RCC 7860 (cell line): Measurements from ENCODE around the gene JKAMP.
"Not testable (repeated sequence)": the region's sequence is repeated elsewhere in the genome, so short reads cannot be mapped to it uniquely, and the experiment has no call there.

Experiments
- DNase-seq: peaks from one replicate; pipeline ENCODE4 v3.0.0-alpha.2; 2015; ENCODE audit warnings: low spot score
- FAIRE-seq: peaks from 2 replicates; lab custom pipeline; 2012; peaks lifted over from hg19 to GRCh38; lab: Jason Lieb, UNC

JKAMP gene

DNA sequence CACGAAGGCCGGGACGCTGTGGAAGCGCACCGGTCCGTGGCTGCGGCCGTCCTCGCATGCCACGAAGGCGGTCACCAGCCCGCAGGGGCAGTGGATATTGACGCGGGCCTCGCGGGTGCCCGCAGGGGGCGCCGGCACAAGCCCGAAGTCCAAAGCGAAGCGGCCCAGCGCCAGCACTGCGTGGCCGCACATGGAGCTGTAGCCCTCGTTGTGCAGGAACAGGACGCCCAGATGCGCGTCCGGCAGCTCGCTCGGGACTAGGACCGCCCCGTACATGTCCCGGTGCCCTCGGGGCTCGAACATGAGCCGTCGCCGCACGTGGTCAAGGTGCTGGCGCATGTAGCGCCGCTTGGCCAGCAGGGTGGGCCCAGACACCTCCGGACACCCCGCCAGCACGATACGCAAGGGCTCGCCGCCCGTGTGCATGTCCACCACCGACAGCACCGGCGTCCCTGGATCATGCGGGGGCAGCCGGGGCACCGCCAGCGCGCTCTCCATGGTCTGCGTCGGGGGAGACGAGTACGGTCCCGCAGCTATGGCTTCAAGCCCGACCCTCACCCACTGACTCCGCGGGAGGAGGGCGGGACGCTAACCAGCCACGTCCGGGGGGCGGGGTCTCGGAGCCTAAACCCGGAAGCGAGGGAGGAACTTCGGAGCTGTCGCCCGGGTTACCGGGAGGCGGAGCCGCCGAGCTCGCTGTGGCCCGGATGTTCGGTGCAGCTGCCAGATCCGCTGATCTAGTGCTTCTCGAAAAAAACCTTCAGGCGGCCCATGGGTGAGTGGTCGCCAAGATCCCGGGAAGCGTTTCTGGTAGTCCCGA lies at the start of gene JKAMP, which contains the start of gene L3HYPDH:
Gene JKAMP (plus strand): TSS at position 699 of the 820 bp plus-strand sequence. CDS start 73 bp downstream, at position 772.
Gene L3HYPDH (minus strand): TSS at position 590 of the 820 bp plus-strand sequence. CDS start 92 bp downstream, at position 498.
- DNase-seq, result peak; percentile 73
- no peak for FAIRE-seq

DNA sequence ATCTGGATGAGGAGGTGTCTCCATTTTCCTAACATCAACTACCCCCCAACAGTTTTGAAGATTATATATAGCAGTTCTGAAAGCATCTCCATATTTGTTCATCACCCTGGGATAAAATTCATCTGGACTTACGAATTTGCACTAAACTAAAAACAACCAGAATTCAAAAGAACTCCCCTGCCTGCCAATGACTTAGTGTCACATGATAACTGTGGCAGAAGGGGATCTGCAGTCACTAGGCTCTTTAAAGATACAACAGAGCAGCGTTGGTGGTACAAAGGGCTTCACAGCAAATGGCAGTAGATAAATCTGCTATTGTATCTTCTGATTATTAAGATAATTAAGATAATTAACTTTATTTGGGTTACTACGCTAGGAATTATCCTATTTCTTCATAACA lies 49.2 kb upstream of the JKAMP start:
- DNase-seq (no peak), FAIRE-seq (no peak)

GRCh38 chr14:59435987-59436386 lies 48.3 kb upstream of the JKAMP start:
- DNase-seq, result no peak
- FAIRE-seq, result no peak

GRCh38 chr14:59438195-59438647 lies 46.1 kb upstream of the JKAMP start:
- FAIRE-seq, result no peak
- no peak for DNase-seq

- FAIRE-seq (no peak), DNase-seq (no peak)
Measured at GRCh38 chr14:59439256-59439965, 44.9 kb upstream of the JKAMP start.

GRCh38 chr14:59448673-59449072 lies 35.6 kb upstream of the JKAMP start:
- DNase-seq, FAIRE-seq: not testable (repeated sequence)

DNA sequence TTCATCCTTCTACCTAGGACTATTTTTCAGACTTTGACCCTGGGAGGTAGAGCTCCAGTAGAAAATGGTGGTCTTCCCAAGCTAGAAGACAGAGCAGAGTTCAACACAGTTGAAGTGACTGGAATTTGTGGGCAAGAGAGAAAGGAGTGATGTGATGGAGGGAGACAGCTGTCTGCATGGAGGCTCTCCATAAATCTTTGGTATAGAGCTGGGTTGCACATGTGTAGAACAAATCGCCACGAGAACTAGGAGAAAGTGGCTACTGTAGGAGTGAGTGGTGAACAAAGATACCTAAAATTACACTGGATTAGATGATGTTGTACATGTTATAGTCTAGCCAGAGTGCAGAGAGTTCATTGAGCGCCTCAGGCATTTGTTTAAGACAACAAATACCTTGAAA lies 33.6 kb upstream of the JKAMP start:
- no peak for FAIRE-seq
- no peak for DNase-seq

DNA sequence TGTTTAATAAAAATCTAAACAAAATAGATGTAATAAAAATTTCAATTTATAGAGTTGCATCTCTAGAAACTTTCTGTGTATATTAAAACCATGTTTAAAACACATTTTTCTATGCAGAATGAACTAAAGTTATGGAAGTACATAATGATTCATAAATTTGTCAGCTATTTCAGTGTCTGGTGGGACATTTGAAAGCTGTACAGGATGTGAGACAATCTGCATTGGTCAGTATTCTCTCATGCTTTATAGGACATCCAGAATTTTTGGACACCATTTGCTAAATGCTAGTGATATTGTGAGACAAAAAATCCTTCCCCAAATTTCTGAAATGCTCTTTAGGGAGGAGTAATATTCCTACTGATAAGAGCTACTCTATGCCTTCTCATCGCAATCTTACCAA lies 32.5 kb upstream of the JKAMP start:
- FAIRE-seq, result no peak
- no peak for DNase-seq

DNA sequence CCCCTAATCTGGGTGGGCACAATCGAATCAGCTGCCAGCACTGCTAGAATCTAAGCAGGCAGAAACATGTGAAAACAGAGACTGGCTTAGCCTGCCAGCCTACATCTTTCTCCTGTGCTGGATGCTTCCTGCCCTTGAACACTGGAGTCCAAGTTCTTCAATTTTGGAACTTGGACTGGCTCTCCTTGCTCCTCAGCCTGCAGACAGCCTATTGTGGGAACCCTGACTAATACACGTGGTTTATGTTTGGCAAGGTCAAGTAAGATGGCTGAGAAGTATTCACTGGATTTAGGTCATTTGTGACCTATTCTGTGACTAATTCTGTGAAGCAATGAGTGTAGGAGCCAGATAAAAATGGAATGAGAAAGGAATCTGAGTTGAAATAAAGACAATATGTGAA lies 30.2 kb upstream of the JKAMP start:
- no peak for FAIRE-seq
- DNase-seq, result peak; percentile 8

DNA sequence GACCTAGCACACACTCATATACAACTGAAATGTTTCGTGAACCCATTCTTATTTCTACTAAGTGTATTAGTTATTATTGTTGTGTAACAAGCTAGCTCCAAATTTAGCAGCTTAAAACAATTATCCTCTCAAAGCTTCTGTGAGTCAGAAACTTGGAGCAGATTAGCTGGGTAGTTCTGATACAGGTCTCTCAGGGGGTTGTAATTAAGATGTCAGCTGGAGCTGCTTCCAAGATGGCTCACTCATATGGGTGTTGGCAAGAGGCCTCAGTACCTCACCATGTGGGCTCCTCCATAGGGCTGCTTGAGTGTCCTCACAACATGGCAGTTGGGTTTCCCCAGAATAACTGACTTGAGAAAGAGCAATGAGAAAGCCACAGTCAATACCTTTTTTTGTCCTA lies 28.9 kb upstream of the JKAMP start:
- DNase-seq (no peak), FAIRE-seq (no peak)

GRCh38 chr14:59458486-59458885 lies 25.8 kb upstream of the JKAMP start:
- no peak for FAIRE-seq
- DNase-seq, result no peak

- no peak for DNase-seq
- FAIRE-seq, result no peak
Measured at GRCh38 chr14:59460378-59460777, 23.9 kb upstream of the JKAMP start.

DNA sequence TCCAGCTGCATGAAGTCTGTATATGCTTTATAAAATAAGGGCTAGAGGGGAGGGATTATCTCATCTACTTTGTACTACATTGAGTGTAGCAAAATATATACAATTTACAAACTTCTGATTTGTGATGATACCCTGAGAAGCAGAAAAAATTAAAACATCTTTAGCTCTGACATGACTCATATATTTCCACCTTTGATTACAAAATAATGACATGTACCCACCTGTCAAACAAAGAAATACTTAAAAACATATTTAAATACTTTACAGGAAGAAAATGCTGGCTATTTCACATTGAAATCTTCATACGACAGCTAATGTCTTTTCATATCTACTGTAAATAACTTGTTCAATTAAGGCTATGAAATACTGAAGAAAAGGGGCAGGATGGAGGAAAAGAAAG lies 22.4 kb upstream of the JKAMP start:
- no peak for FAIRE-seq
- no peak for DNase-seq

DNA sequence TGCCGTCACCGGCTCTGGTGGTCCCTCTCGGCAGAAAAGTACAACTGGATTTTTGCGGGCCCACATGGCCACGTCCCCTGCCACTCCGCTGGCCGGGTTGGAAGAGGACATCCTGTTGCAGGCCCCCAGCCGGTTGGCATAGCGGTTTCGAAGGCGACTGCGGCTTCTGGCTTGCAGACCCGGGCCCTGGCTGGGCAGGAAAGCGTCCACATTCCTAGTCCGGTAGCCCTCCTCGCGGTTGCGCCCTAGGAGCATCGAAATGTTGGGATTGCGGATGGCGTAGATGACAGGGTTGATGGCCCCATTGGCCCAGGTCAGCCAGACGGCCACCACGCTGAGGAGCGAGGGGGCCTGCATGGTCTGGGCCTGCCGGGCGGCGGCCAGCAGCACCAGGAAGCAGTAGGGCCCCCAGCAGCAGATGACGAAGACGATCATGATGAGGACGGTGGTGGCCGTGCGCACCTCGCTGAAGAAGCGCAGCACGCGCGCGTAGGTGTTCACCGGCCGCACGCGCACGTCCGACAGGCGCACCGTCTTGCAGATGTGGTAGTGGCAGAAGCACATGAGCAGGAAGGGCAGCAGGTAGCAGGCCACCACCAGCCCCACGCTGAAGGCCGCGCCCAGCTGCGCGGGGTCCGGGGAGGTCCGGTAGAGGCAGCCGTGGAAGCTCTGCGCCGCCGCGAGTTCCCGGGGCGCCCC lies 20.4 kb upstream of the JKAMP start:
- DNase-seq (no peak), FAIRE-seq (no peak)

GRCh38 chr14:59464486-59465315 lies 19.6 kb upstream of the JKAMP start:
- DNase-seq, result no peak
- FAIRE-seq, result no peak

GRCh38 chr14:59465316-59466135 lies 18.8 kb upstream of the JKAMP start, which contains the start of gene GPR135:
TSS of gene GPR135 (minus strand) at chr14:59465380. CDS start at chr14:59465226, 154 bp downstream.
- no peak for FAIRE-seq
- DNase-seq, result no peak

GRCh38 chr14:59474172-59474571 lies 10.1 kb upstream of the JKAMP start:
- FAIRE-seq (no peak), DNase-seq (no peak)

GRCh38 chr14:59475709-59476108 lies 8.6 kb upstream of the JKAMP start:
- FAIRE-seq (no peak), DNase-seq (no peak)

DNA sequence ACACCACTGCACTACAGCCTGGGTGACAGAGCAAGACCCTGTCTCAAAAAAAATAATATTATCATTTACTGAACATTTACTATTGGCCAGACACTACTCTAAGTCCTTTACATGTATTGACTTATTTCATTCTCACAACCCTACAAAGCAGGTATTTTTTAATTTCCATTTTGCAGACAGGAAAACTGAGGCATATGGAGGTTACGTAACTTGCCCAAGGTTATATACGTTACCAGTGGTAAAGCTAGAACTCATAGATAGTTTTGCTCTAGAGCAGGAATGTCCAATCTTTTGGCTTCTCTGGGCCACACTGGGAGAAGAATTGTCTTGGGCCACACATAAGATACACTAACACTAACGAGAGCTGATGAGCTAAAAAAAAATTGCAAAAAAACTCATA lies 5.8 kb upstream of the JKAMP start:
- FAIRE-seq, result no peak

DNA sequence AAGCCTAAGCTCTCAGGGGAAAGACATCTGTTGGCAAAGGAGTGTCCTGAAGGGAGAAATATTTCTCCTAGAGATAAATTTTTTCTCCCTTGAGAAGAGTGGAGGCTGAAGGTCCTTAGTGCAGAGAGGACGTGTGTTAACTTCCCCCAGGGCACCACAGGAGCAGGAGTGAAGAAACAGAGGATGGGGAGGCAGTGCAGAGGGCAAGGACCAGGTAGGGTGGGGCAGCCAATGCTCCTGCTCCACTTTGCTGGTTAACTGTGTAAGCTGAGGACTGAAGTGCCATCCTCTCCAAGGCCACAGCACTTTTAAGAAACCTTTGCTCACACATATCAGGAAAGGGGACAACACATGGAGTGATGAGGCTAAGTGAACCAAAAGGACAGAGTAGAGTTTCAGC lies 4.2 kb upstream of the JKAMP start:
- DNase-seq (no peak), FAIRE-seq (no peak)

More for the DNA sequence above, 5.8 kb upstream of the JKAMP start:
- DNase-seq, result no peak
